Activated CD4-positive, alpha-beta T cell treated with anti-CD3 and anti-CD28 coated beads, Interleukin-2, amount 50 U/mL, for 24 hours (primary cell): ENCODE data around the gene FGD1.
"Not testable (repeated sequence)": the region's sequence is repeated elsewhere in the genome, so short reads cannot be mapped to it uniquely, and the experiment has no call there.

Experiments used
- DNase-seq, 2 donors: peaks; one replicate each; pipeline ENCODE4 v3.0.0-alpha.2; 2020; ENCODE audit warnings: low read depth in 1 of 2, low spot score in 1 of 2

The FGD1 gene

GRCh38 chrX:54495814-54496516, at the start of gene FGD1:
TSS of gene FGD1 (minus strand) at chrX:54496234. CDS start at chrX:54495432, 802 bp downstream.
- DNase-seq, result peak; percentile 4 to 6

- not testable (repeated sequence) for DNase-seq
Observed at GRCh38 chrX:54542239-54542638, 46.2 kb upstream of the FGD1 start.

GRCh38 chrX:54540289-54540688, 44.3 kb upstream of the FGD1 start:
- no peak for DNase-seq

GRCh38 chrX:54534271-54534670, 38.2 kb upstream of the FGD1 start:
- DNase-seq, result no peak

GRCh38 chrX:54530357-54530900, 34.4 kb upstream of the FGD1 start:
- DNase-seq, result peak in 1 of 2 donors; percentile 1

GRCh38 chrX:54529552-54530356, 33.7 kb upstream of the FGD1 start, which contains the start of gene GNL3L:
TSS of gene GNL3L (plus strand) at chrX:54530219. CDS start at chrX:54532567, 2,348 bp downstream.
- peak; percentile 52 to 72 for DNase-seq

- no peak for DNase-seq
Observed at GRCh38 chrX:54529151-54529550, 33.1 kb upstream of the FGD1 start.

- DNase-seq, result no peak
Observed at GRCh38 chrX:54509400-54509799, 13.4 kb upstream of the FGD1 start.

- DNase-seq, result no peak
Observed at GRCh38 chrX:54496936-54497335, 902 bp upstream of the FGD1 start.

GRCh38 chrX:54496517-54496852, 451 bp upstream of the FGD1 start:
- no peak for DNase-seq

GRCh38 chrX:54494989-54495813, 833 bp downstream of the FGD1 start:
- no peak for DNase-seq

GRCh38 chrX:54494166-54494988, 1.7 kb downstream of the FGD1 start:
- DNase-seq, result no peak

GRCh38 chrX:54492340-54492739, 3.7 kb downstream of the FGD1 start:
- no peak for DNase-seq

GRCh38 chrX:54489819-54490218, 6.2 kb downstream of the FGD1 start:
- DNase-seq, result not testable (repeated sequence)

GRCh38 chrX:54484666-54485065, 11.4 kb downstream of the FGD1 start:
- no peak for DNase-seq

GRCh38 chrX:54483946-54484345, 12.1 kb downstream of the FGD1 start:
- DNase-seq, result no peak

- no peak for DNase-seq
Observed at GRCh38 chrX:54482839-54483593, 13.0 kb downstream of the FGD1 start.

GRCh38 chrX:54479136-54480111, 16.6 kb downstream of the FGD1 start:
- DNase-seq, result no peak
